AG04450 (cell line): Measurements from ENCODE around the gene PKN2. TPM values are rescaled to one million over a fixed set of nuclear protein-coding genes. Genes with fewer than 3 reads are reported as not detected.

ENCODE experiments used
- CTCF ChIA-PET: fragments of 300-600, 350-600 bp; formaldehyde crosslinking; extraction: SDS; loops from one replicate; lab custom pipeline; 2022; ENCODE audit warnings: antibody characterized with exemption, inconsistent platforms; lab: Charles Lee
- POLR2A ChIA-PET: fragments of 350-600 bp; formaldehyde crosslinking; extraction: SDS; loops from one replicate; lab custom pipeline; 2021; ENCODE audit warnings: antibody characterized with exemption, inconsistent platforms; lab: Yijun Ruan, JAX
- DNase-seq: peaks from one replicate; pipeline ENCODE4 v3.0.0-alpha.2; 2011; ENCODE audit warnings: low read depth, low spot score
- H3K27ac ChIP-seq: one replicate; pipeline ENCODE4 v1.5.1; 2012; ENCODE audit warnings: low read depth, low read length, control low read depth
- H3K27me3 ChIP-seq: one replicate; pipeline ENCODE4 v1.6.0; 2012; ENCODE audit warnings: low read length; ENCODE audit not compliant: control insufficient read depth, insufficient read depth
- H3K4me3 ChIP-seq: 2 replicates; pipeline ENCODE4 v1.5.1; 2011; ENCODE audit warnings: mild to moderate bottlenecking, low read depth, low read length, control low read depth
- H3K9me3 ChIP-seq: 2 replicates; pipeline ENCODE4 v1.5.1; 2012; ENCODE audit warnings: low read length; ENCODE audit not compliant: control insufficient read depth, insufficient read depth
- polyA plus RNA-seq: library from polyadenylated mRNA; depleted of rRNA; stranded (reverse); fragments of >200 nt; gene quantifications from 2 replicates; pipeline ENCODE4 v1.2.3, GENCODE V29; 2011
- TF ChIP-seq, protein P1 (sequence below): IDR thresholded peaks from 2 replicates; pipeline ENCODE4 v1.5.1; 2011; ENCODE audit warnings: low read depth, low read length, control low read depth, inconsistent platforms

PKN2 gene
- polyA plus RNA-seq, 1 experiment, result 35.9 TPM

DNA sequence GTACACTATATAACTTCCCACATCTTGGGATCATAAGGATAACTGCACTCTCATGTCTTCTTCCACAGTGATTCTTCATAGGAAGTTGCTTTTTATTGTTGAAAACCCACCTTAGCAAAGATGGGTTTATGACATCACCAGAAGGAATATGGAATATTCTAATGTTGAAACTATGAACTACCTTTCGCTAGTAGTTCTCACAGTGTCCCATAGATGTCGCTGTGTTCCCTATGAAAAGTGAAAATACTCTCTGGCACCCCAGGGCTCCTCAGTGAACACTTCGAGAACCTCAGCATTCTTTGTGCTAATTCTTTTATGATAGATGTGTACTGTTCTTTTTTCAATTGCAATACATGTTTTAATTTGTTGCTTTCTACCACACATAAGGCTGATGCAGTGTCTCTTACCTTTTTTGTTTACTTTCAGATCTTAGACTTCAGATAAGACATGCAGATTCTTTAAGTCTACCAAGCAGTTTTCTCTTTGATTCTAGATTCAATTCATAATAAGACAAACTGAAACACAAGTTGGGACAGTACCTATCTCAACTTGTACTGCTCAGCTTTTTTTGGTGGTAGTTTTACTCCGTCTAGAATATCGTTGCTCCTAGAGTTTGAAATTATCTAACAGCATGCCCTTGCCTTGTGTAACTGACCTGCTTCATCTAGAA, 116.4 kb downstream of the PKN2 start:
- no peak overlapping the region for H3K27ac ChIP-seq
- ChIA-PET CTCF (no interaction called here), POLR2A (no interaction called here)
- no peak for DNase-seq
- no peak overlapping the region for H3K4me3 ChIP-seq
- TF ChIP-seq, protein P1, sequence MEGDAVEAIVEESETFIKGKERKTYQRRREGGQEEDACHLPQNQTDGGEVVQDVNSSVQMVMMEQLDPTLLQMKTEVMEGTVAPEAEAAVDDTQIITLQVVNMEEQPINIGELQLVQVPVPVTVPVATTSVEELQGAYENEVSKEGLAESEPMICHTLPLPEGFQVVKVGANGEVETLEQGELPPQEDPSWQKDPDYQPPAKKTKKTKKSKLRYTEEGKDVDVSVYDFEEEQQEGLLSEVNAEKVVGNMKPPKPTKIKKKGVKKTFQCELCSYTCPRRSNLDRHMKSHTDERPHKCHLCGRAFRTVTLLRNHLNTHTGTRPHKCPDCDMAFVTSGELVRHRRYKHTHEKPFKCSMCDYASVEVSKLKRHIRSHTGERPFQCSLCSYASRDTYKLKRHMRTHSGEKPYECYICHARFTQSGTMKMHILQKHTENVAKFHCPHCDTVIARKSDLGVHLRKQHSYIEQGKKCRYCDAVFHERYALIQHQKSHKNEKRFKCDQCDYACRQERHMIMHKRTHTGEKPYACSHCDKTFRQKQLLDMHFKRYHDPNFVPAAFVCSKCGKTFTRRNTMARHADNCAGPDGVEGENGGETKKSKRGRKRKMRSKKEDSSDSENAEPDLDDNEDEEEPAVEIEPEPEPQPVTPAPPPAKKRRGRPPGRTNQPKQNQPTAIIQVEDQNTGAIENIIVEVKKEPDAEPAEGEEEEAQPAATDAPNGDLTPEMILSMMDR, result peak; percentile 36; the same call in 1 of the 2 replicates
- peaks cover 11% of the 10 kb centered on the region for H3K9me3 ChIP-seq
- no peaks in the 10 kb centered on the region for H3K27me3 ChIP-seq

DNA sequence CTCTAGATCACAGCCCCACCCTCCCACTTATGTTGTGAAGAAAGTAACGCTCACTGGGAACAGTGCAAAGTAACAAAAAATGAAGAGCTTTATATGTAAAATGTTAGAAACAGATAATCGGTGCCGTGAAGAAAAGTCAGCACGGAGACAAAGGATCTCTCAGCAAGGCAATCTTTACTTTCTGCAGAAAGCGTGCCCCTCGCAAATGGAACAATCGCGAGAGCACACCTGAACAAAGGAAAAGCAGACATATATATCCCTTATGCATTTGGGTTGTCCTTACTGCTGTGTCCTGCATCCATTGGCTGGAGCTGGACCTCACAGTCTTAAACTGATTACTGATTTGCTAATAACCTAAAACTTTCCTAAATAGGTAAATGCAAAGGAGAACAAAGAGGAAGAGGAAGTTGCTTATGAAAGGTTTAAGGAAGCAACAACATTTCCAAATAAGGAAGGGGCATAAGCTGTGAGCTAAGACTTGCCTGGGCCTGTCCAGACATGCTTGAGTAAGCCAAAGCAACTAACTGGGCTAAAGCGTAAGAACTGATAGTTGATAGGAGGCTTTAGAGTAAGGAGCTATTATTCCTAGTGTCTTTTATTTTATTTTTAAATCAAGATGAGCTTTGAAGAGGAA, 117.6 kb downstream of the PKN2 start:
- Histone ChIP-seq H3K27ac (no peak overlapping the region), H3K27me3 (no peaks in the 10 kb centered on the region), H3K4me3 (no peak overlapping the region), H3K9me3 (peaks cover 11% of the 10 kb centered on the region)
- POLR2A ChIA-PET, result no interaction called here
- CTCF ChIA-PET, result interaction anchor here (0.8 kb wide), 1 partner anchor 75 kb away, joined by 4 read pairs; no protein-coding TSS in a partner anchor
- TF ChIP-seq, protein P1, result no peak
- no peak for DNase-seq

DNA sequence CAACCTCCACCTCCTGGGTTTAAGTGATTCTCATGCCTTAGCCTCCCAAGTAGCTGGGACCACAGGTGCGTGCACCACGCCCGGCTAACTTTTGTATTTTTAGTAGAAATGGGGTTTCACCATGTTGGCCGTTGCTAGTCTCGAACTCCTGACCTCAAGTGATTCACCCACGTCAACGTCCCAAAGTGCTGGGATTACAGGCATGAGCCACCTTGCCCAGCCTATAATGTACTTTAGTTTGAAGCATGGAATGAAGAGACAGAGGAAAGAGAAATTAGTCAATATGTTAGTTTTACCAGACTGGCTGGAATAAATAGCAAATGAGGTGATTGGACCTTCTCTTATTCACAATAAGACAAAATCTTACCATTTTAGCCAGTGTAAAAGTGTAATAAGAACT, 118.3 kb downstream of the PKN2 start:
- no peak overlapping the region for H3K27ac ChIP-seq
- no peaks in the 10 kb centered on the region for H3K27me3 ChIP-seq
- CTCF ChIA-PET, result no interaction called here
- TF ChIP-seq, protein P1, result no peak
- no peak overlapping the region for H3K4me3 ChIP-seq
- H3K9me3 ChIP-seq, result peaks cover 11% of the 10 kb centered on the region
- DNase-seq, result no peak
- POLR2A ChIA-PET, result no interaction called here

DNA sequence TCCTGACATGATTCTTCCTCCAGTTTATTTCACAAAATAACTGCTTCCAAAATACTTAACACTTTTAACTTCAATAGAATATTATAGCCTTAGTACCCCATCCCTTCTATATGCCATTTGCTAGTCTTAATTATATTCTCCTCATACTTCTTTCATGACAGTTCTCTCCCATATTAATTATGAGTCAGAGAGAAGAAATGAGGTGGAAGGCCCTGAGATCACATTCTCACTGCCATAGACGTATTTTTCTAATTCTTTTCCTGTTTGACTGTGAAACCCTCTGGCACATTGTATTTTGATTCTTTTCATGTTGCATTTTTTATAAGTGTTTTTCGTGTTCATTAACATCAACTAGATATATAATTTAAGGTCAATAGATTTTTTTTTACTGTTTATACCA, 118.9 kb downstream of the PKN2 start:
- Histone ChIP-seq H3K27ac (no peak overlapping the region), H3K27me3 (no peaks in the 10 kb centered on the region), H3K4me3 (no peak overlapping the region), H3K9me3 (peaks cover 11% of the 10 kb centered on the region)
- POLR2A ChIA-PET, result no interaction called here
- CTCF ChIA-PET, result no interaction called here
- TF ChIP-seq, protein P1, result no peak
- no peak for DNase-seq

DNA sequence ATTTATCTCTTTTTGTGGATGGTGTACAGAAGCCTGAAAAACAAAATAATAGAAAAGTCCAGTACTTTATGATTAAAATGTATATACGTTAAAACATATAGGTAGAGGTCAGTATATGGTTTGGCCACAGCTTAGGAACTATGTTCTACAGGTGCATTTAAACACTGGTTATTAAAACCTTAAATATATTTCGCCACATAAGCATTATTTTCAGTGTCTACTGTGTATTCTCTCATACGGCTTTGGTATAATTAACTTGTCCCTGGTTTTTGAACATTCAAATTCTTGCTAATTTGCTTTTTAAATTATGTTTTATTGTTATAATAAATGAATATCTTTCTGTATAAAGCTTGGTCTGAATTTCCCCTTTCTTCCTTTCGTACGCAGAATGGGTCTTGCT, 119.4 kb downstream of the PKN2 start:
- no peak overlapping the region for H3K27ac ChIP-seq
- ChIA-PET CTCF (interaction anchor here (1.6 kb wide), 1 partner anchor 119 kb away, joined by 4 read pairs; no protein-coding TSS in a partner anchor), POLR2A (no interaction called here)
- H3K4me3 ChIP-seq, result no peak overlapping the region
- no peaks in the 10 kb centered on the region for H3K27me3 ChIP-seq
- peaks cover 11% of the 10 kb centered on the region for H3K9me3 ChIP-seq
- DNase-seq, result no peak
- TF ChIP-seq, protein P1, result no peak
